ENCODE measurements around the gene RPS6KA3.
A peak's percentile ranks its signal among the peaks of the same experiment; 100 is the strongest.
"Not testable (repeated sequence)": the region's sequence is repeated elsewhere in the genome, so short reads cannot be mapped to it uniquely, and the experiment has no call there.

The RPS6KA3 gene

DNA sequence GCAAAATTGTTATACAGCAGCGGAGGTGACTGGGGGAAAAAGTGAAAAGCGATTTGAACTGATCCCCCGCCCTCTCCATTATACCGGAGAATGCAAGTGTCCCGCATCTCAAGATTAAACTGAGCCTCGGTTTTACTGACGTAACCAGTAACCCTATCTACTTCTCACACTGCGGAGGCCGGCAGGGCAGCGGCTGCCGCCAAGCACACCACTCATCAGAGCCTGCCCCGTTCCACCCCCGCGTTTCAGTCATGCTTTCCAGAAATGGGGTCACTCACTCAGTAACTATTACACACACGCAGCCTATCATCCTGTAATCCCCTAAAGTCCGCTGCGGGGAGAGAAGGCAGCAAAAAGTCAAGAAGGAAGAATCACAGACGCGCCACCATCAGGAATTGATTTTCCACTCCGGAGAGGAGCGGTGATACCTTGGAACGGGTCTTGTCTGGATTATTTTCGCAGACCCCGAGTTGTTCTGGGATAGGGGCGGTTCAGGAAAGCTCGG, 1.4 kb downstream of the RPS6KA3 start:
- DNase-seq: peak; percentile 90 to 91 (median 90)

DNA sequence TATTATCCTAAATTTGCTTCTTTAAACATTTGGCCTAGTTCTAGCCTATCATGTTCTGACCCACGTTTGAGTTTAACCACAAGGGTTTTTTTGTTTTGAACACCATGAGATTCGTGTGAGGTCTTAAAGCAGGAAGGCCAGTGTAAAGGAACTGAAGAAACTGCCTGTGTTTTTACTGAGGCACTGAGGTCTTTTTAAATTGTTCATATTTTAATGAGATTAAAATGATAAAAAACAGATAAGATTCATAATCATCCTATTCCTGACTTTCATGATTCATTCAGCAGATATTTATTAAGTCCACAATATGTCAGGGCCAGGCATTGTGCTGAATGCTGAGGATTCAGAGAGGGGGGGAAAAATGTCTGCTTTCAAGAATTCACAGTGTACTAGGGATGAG, 3.2 kb downstream of the RPS6KA3 start:
- DNase-seq: peak in 2 of 3 donors; percentile 18 to 42

DNA sequence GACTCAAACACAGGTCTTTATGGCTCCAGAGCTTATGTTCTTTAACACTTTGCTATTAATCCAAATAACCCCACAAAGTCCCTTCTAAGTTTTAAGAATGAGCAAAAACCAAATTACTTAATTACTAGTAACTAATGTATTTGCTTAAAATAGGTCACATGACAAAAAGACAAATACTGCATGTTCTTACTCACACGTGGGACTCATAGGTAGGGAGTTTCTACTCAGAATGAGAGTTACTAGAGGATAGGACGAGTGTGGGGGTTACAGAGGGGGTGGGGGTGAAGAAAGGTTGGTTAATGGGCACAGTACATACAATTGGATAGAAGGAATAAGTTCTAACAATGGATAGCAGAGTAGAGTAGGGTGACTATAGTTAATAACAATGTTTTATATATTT, 5.8 kb downstream of the RPS6KA3 start:
- no peak for DNase-seq

- no peak for DNase-seq
Measured at GRCh38 chrX:20254712-20255299, 11.9 kb downstream of the RPS6KA3 start.

GRCh38 chrX:20253232-20253543, 13.5 kb downstream of the RPS6KA3 start:
- no peak for DNase-seq

DNA sequence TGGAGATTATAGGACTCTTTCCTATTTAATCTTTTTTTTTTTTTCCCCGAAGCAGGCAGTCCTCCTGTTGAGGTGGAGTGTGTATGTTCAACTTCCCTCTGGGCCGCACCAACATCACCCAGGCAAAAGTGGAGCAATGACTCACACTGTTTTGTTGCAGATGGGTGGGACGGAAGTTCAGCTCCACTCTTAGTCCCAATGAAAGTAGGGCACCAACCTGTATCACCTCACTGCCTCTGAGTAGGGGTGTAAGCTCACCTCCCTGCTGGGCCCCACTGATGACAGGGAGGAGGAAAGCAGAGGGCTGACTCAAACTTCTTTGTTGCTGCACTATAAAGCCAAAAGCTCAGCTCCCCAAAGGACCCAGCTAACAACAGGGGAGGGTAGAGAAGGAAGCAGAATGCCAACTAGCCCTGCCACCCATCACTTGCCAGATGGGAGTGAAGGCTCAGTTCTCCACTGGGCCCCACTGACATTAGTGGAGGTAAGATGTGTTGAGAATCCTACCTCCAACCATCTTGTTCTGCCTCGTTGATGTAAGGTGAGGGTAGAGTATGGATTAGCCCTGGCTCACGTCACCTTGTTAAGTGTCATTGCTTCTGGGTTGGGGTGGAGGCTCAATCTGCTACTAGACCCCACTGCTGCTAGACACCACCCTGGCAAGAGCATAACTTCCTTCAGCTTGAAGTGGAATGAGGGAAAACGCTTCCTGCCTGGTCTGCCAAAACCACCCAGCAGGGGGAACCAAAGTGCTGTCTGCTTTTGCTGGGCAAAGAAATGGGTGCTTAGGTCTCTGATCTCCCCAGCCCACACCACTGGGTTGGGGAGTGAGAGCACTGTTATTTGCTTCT, 14.1 kb downstream of the RPS6KA3 start:
- peak; percentile 66 to 76 (median 72) for DNase-seq

DNA sequence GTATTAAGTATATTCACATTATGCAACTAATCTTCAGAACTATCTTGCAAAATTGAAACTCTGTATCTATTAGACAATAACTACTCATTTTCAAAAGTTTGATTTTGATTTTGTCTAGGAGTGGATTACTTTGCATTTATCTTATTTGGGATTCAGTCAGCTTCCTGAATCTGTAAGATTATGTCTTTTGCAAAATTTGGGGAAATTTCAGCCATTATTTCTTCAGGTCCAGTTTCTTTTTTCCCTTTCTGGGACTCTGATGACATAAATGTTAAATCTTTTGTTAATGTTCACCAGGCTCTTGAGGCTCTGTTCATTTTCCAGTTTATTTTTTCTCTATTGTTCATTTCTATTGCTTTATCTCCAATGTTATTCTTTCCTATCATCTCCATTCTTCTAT, 15.0 kb downstream of the RPS6KA3 start:
- peak; percentile 29 to 74 (median 51) for DNase-seq

- DNase-seq: not testable (repeated sequence)
Measured at GRCh38 chrX:20250146-20250545, 16.6 kb downstream of the RPS6KA3 start.

DNA sequence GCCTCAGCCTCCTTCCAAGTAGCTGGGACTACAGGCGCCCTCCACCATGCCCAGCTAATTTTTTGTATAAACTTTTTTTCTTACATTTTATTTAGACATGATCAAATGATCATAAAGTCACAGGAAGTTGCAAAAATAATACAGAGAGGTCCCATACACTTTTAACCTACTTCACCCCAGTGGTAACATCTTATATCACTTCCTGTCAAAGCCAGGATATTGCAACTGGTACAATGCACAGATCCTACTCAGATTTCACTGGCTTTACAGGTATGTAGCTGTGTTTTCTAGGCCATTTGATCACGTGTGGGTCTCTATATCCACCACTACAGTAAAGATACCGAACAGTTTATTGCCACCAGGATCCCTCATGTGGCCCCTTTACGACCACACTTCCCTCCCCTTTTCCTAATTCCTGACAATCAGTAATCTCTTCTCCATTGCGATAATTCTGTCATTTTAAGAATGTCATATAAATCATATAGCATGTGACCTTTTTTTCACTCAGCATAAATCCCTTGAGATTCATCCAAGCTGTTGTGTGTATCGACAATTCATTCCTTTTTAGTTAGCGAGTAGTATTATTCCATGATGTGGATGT, 18.0 kb downstream of the RPS6KA3 start:
- no peak for DNase-seq

DNA sequence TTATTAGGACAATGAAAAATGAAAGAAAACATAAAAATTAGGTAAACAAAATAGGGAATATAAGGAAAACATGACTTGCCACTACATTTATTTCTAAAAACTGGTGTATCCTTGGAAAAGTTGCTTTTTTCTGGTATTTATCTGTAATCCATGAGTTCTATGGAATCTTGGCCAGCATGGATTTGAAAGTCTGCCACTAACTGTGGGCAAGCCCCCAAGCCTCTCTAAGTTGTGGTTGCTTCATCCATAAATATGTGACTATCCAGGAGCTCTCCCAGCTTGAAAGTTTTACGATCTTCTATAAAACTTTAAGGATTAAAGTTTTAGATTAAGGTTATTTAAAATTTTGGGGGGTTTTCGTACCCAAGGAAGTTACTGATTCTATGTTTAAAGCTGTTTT, 21.8 kb downstream of the RPS6KA3 start:
- DNase-seq: no peak

GRCh38 chrX:20240201-20240600, 26.5 kb downstream of the RPS6KA3 start:
- DNase-seq: no peak

DNA sequence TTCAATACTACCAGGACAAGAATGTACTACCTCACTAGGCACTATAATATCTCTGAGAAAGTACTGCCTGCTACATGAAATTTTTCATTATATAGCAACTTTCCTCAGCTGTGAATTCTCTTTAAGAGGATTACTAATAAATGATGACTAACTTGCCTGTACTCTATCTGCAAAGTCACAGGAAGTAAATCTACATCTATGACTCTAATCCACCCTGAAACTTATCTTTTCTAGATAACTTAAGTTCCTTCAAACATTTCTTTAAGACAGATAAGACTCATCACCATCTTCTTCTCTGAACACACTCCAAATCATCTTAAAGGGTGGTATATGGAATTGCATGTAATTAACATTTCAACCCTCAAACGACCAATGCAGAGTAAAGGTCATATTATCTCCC, 28.8 kb downstream of the RPS6KA3 start:
- peak in 2 of 3 donors; percentile 35 to 45 for DNase-seq

DNA sequence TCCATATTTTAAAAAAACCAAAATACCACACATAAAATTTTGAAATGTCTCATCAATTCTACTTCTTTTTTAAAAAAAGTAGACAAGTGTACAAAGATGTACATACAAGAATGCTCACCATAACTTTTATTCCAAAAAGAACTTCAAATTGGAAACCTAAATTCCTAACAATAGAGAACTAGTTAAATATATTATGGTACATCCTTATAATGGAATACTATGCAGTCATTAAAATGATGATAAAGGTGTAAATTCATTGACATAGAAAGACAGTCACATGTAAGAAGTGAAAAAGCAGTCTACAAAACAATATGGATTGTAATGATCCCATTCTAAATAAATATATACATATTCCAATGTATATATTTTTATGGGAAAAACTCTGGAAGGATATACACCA, 31.0 kb downstream of the RPS6KA3 start:
- DNase-seq: no peak

DNA sequence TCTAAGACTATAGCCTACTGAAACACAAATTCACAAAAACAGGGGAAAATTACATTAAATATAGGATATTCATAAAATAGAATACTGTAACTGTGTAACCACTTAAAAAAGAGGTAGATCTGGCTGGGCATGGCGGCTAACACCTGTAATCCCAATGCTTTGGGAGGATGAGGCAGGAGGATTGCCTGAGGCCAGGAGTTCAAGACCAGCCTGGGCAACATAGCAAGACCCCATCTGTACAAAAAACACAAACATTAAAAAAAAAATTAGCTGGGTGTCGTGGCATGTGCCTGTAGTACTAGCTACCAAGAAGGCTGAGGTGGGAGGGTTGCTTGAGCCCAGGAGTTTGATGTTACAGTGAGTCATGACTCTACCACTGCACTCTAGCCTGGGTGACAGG, 33.4 kb downstream of the RPS6KA3 start:
- DNase-seq: no peak

- DNase-seq: peak in 1 of 3 donors; percentile 4
Measured at GRCh38 chrX:20231598-20231997, 35.1 kb downstream of the RPS6KA3 start.

DNA sequence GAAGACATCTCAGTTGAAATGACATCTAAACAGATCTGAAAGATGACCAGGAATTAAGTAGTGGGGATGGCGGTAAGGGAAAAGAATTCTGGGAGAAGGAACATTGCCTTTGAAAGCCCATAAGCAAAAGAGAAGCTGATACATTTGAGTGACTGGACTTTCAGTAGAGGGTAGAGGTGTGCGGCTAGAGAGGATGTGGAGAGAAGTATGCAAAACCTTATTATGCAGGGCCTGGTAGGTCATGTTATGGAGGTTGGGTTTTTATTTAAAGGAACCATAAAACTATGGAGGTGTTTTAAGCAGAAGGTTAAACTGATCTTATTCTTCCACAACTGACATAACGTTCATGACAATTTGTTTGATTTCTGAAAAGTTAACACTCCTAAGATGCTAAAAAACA, 36.3 kb downstream of the RPS6KA3 start:
- DNase-seq: no peak

GRCh38 chrX:20229155-20229554, 37.6 kb downstream of the RPS6KA3 start:
- no peak for DNase-seq

DNA sequence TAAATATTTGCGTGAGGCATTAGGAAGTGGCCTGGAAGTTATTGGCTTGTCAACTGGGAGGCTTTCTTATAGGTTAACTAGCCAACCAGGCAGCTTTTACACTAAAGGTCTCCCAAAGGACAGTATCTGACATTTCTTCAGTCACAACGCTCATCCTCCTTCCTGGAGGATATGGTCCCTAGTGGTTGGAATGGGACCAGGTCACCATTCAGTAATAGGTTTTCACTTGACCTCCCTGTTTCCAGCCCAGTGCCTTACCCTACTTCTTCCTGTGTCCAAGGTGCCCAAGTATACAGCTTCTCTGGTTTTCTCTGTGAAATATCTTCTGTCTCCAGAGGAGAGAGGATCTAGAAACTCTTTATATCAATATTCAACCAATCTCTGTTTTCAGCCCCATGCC, 38.5 kb downstream of the RPS6KA3 start:
- no peak for DNase-seq

DNA sequence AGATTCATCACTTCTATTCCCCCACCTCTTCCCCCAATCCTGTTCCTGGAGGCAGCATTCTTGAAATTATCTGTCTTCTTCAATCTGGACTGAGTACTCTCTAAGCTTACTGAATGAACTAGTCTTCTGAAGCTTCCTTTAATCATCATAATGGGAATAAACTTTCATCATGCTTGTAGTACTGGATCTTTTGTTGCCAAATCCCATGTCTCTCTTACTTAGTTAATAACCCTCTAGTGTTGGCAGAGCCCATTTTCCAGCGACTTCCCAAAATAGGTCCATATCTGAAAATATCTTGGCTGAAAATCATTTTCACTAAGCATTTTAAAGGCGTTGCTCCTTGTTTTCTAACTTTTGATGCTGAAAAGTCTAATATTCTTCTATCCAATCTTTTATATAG, 39.6 kb downstream of the RPS6KA3 start:
- DNase-seq: no peak

GRCh38 chrX:20225488-20225833, 41.2 kb downstream of the RPS6KA3 start:
- DNase-seq: no peak

GRCh38 chrX:20224814-20225487, 41.8 kb downstream of the RPS6KA3 start:
- peak in 2 of 3 donors; percentile 45 to 56 for DNase-seq

- DNase-seq: no peak
Measured at GRCh38 chrX:20221902-20222301, 44.8 kb downstream of the RPS6KA3 start.

DNA sequence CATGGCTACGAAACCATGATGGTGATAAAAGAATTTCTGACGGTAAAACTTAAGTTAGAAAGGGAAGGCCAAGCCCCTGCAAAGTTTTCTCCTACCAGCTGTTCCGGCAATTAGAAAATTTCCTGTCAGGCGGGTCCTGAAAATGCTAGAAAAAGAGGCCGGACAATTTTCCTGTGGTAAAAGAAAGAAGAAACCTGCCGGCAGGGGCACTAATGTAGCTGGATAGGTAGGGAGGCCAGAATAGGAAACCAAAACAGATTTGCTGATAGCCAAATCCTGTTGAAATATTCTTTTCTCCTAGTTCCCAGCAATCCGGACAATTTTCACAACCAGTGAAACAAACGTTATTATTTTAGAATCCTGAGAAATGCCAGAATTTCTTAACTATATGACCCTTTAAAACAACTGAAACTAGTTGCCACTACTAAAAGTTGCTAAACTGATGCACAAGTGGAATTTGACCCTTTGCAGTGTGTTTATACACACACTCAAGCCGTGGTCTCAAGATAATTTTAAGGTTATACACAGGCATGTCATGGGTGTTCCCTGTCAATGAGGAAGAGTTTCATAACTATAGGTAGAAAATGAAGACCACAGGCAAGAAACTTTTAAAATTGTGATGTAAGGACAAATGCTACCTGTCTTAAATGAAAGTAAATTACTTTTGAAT, 47.7 kb downstream of the RPS6KA3 start:
- DNase-seq: peak; percentile 36 to 58 (median 40)
